ENCODE results near the gene ATF6.

The ATF6 gene

GRCh38 chr1:161771973-161772372, 5.9 kb downstream of the ATF6 start:
- TF ChIP-seq EZH2phosphoT487 (IDR thresholded peaks at IDR 0.05; ENCODE audit: borderline replicate concordance, low read length): no peak
- no peak for TF ChIP-seq CTCF (IDR thresholded peaks at IDR 0.05; ENCODE audit: low read depth, low read length, poor library complexity, severe bottlenecking)
- H3K4me2 ChIP-seq (ENCODE audit: low read length): peak overlapping the region; percentile 11; the same call in 1 of the 2 replicates
- H3K4me1 ChIP-seq (ENCODE audit: control insufficient read depth, low read length): peaks cover 30% of the 10 kb centered on the region

GRCh38 chr1:161772397-161772796, 6.3 kb downstream of the ATF6 start:
- no peak overlapping the region for H3K4me3 ChIP-seq (ENCODE audit: low read length)
- peaks cover 4% of the 10 kb centered on the region; the same call in 1 of the 2 replicates for H3F3A ChIP-seq (ENCODE audit: control insufficient read depth, insufficient read depth)
- no peak overlapping the region for H3K27ac ChIP-seq (ENCODE audit: low read depth, low read length)
- H4K20me1 ChIP-seq (ENCODE audit: control insufficient read depth, insufficient read depth, low read depth, low read length): 0 out of 2 replicates have a peak, but pooled peaks cover 3% of the 10 kb centered on the region
- peak overlapping the region; percentile 11; the same call in 1 of the 2 replicates for H3K4me2 ChIP-seq (ENCODE audit: low read length)
- no peaks in the 10 kb centered on the region for H3K27me3 ChIP-seq (ENCODE audit: control insufficient read depth, low read length)
- no peaks in the 10 kb centered on the region for H3K9me3 ChIP-seq (ENCODE audit: control insufficient read depth, insufficient read depth, low read length)
- peaks cover 14% of the 10 kb centered on the region for H3K36me3 ChIP-seq (ENCODE audit: control insufficient read depth, low read length)
- H3K4me1 ChIP-seq (ENCODE audit: control insufficient read depth, low read length): peaks cover 30% of the 10 kb centered on the region
- H3K9me2 ChIP-seq (replicated peaks; ENCODE audit: control insufficient read depth, low read length): no peaks in the 10 kb centered on the region
- TF ChIP-seq CTCF (IDR thresholded peaks at IDR 0.05; ENCODE audit: low read depth, low read length, poor library complexity, severe bottlenecking) (no peak), EZH2phosphoT487 (IDR thresholded peaks at IDR 0.05; ENCODE audit: borderline replicate concordance, low read length) (no peak)
- H3K79me2 ChIP-seq (ENCODE audit: control insufficient read depth, low read length): peaks cover 99% of the 10 kb centered on the region

More at GRCh38 chr1:161771973-161772372, 5.9 kb downstream of the ATF6 start:
- peaks cover 99% of the 10 kb centered on the region for H3K79me2 ChIP-seq (ENCODE audit: control insufficient read depth, low read length)
- no peaks in the 10 kb centered on the region for H3K9me2 ChIP-seq (replicated peaks; ENCODE audit: control insufficient read depth, low read length)
- no peak overlapping the region for H3K27ac ChIP-seq (ENCODE audit: low read depth, low read length)
- H3K9me3 ChIP-seq (ENCODE audit: control insufficient read depth, insufficient read depth, low read length): no peaks in the 10 kb centered on the region
- H4K20me1 ChIP-seq (ENCODE audit: control insufficient read depth, insufficient read depth, low read depth, low read length): peaks cover 4% of the 10 kb centered on the region; the same call in 1 of the 2 replicates
- no peak overlapping the region for H3K4me3 ChIP-seq (ENCODE audit: low read length)
- no peaks in the 10 kb centered on the region for H3F3A ChIP-seq (ENCODE audit: control insufficient read depth, insufficient read depth)
- H3K36me3 ChIP-seq (ENCODE audit: control insufficient read depth, low read length): peaks cover 14% of the 10 kb centered on the region
- H3K27me3 ChIP-seq (ENCODE audit: control insufficient read depth, low read length): no peaks in the 10 kb centered on the region

- Histone ChIP-seq H4K20me1 (ENCODE audit: control insufficient read depth, insufficient read depth, low read depth, low read length) (0 out of 2 replicates have a peak, but pooled peaks cover 9% of the 10 kb centered on the region), H3K4me1 (ENCODE audit: control insufficient read depth, low read length) (peaks cover 32% of the 10 kb centered on the region), H3K9me2 (replicated peaks; ENCODE audit: control insufficient read depth, low read length) (no peaks in the 10 kb centered on the region), H3F3A (ENCODE audit: control insufficient read depth, insufficient read depth) (peaks cover 8% of the 10 kb centered on the region), H3K79me2 (ENCODE audit: control insufficient read depth, low read length) (peaks cover 99% of the 10 kb centered on the region), H3K36me3 (ENCODE audit: control insufficient read depth, low read length) (peaks cover 20% of the 10 kb centered on the region), H3K27me3 (ENCODE audit: control insufficient read depth, low read length) (no peaks in the 10 kb centered on the region), H3K4me2 (ENCODE audit: low read length) (no peak overlapping the region), H3K27ac (ENCODE audit: low read depth, low read length) (no peak overlapping the region), H3K4me3 (ENCODE audit: low read length) (no peak overlapping the region), H3K9me3 (ENCODE audit: control insufficient read depth, insufficient read depth, low read length) (no peaks in the 10 kb centered on the region)
- TF ChIP-seq EZH2phosphoT487 (IDR thresholded peaks at IDR 0.05; ENCODE audit: borderline replicate concordance, low read length): no peak
- TF ChIP-seq CTCF (IDR thresholded peaks at IDR 0.05; ENCODE audit: low read depth, low read length, poor library complexity, severe bottlenecking): no peak
Observed at GRCh38 chr1:161773791-161774190, 7.7 kb downstream of the ATF6 start.

Measured in DOHH2 (cell line).